Nephron (organoid): Measurements from ENCODE around the gene PAK1.

Experiments
- H3K27ac Mint-ChIP-seq, 3 experiments: 2 replicates each; pipeline ENCODE4 v1.8.0; 2020; ENCODE audit warnings: mixed read lengths in 3 of 3, mild to moderate bottlenecking in 2 of 3, moderate library complexity in 1 of 3
- H3K27me3 Mint-ChIP-seq: 2 replicates; pipeline ENCODE4 v1.8.0; 2021; ENCODE audit warnings: low read depth, mild to moderate bottlenecking, moderate library complexity, mixed read lengths
- H3K36me3 Mint-ChIP-seq: 2 replicates; pipeline ENCODE4 v1.8.0; 2020; ENCODE audit warnings: low read depth, mixed read lengths
- H3K4me1 Mint-ChIP-seq: 2 replicates; pipeline ENCODE4 v1.8.0; 2020; ENCODE audit warnings: mixed read lengths
- H3K4me3 Mint-ChIP-seq, 3 experiments: 2 replicates each; pipeline ENCODE4 v1.8.0; 2020; ENCODE audit warnings: mild to moderate bottlenecking in 3 of 3, mixed read lengths in 3 of 3, moderate library complexity in 2 of 3
- H3K9me3 Mint-ChIP-seq: 2 replicates; pipeline ENCODE4 v1.8.0; 2020; ENCODE audit warnings: mixed read lengths
- TF ChIP-seq, protein P1 (sequence below), 3 experiments: fragments of 200-600 bp; sonication (generic); IDR thresholded peaks; one replicate each; pipeline ENCODE4 v1.5.0; 2021; ENCODE audit warnings: antibody characterized with exemption in 3 of 3; ENCODE audit not compliant: unreplicated experiment in 3 of 3

Gene PAK1

DNA sequence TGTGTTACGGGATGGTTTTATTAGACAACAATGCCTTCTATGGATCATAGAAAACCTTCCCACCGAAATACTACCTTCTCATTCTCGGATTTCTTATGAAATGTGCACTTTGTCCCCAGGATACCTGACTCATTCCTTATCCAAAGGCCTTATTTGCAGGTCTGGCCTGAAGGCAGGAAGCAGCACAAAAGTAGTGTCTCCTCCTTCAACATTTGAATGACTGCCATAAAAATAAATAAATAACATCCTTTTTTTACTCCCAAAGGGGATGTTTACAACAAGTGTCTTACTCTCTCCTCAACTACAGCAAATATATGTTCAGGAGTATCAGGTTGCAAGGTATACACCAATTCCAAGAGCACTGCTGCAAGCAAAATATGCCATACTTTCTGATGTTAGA is 41.6 kb upstream of the PAK1 start:
- no peaks in the 10 kb centered on the region for H3K9me3 Mint-ChIP-seq
- no peak overlapping the region for H3K4me3 Mint-ChIP-seq
- H3K27ac Mint-ChIP-seq = no peak overlapping the region
- no peaks in the 10 kb centered on the region for H3K36me3 Mint-ChIP-seq
- TF ChIP-seq, protein P1, sequence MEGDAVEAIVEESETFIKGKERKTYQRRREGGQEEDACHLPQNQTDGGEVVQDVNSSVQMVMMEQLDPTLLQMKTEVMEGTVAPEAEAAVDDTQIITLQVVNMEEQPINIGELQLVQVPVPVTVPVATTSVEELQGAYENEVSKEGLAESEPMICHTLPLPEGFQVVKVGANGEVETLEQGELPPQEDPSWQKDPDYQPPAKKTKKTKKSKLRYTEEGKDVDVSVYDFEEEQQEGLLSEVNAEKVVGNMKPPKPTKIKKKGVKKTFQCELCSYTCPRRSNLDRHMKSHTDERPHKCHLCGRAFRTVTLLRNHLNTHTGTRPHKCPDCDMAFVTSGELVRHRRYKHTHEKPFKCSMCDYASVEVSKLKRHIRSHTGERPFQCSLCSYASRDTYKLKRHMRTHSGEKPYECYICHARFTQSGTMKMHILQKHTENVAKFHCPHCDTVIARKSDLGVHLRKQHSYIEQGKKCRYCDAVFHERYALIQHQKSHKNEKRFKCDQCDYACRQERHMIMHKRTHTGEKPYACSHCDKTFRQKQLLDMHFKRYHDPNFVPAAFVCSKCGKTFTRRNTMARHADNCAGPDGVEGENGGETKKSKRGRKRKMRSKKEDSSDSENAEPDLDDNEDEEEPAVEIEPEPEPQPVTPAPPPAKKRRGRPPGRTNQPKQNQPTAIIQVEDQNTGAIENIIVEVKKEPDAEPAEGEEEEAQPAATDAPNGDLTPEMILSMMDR (IDR thresholded peaks at IDR 0.05; ENCODE audit: unreplicated experiment in 3 of 3) = no peak
- H3K27me3 Mint-ChIP-seq = no peaks in the 10 kb centered on the region
- H3K4me1 Mint-ChIP-seq = no peaks in the 10 kb centered on the region

DNA sequence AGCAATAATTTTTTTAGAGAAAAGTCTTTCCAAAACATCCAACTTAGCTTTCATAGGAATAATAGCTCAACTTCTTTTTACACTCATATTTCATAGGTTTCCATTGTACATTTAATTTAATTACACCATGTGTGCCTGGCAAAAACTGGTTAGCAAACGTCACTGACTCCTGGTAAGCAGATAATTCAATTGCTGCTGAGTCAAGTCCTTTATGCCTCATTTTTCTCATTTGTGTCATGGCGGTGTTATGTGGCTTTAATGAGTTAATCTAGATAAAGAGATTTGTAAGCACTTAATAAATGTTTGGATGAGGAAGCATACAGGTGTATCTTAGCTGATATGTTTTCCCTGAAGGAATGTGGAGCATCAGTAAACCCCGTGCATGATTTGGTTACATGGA is 41.2 kb upstream of the PAK1 start:
- no peak overlapping the region for H3K27ac Mint-ChIP-seq
- H3K4me3 Mint-ChIP-seq = no peak overlapping the region
- TF ChIP-seq, protein P1 (IDR thresholded peaks at IDR 0.05; ENCODE audit: unreplicated experiment in 3 of 3) = no peak
- no peaks in the 10 kb centered on the region for H3K27me3 Mint-ChIP-seq
- H3K9me3 Mint-ChIP-seq = no peaks in the 10 kb centered on the region
- no peaks in the 10 kb centered on the region for H3K36me3 Mint-ChIP-seq
- H3K4me1 Mint-ChIP-seq = no peaks in the 10 kb centered on the region

DNA sequence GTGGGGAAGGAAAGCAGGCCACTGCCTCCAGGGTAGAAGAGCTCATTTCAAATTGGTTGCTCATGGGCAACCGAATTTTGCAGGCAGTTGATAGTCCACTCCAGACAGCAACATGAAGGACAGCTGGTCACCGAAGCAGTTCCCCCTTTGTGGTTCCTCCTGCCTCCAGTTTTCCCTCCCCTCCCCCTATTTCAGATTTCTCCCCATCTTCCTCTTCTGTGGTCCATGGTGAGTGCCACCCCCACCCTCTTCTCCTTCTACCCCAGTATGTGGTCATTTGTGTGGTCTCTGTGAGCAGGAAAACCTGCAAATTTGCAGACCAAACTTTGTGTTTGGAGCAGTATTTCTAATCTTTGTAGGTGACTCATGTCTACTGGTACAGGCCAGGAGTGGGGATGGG is 38.2 kb upstream of the PAK1 start:
- no peak overlapping the region for H3K4me3 Mint-ChIP-seq
- H3K27ac Mint-ChIP-seq = no peak overlapping the region
- no peaks in the 10 kb centered on the region for H3K36me3 Mint-ChIP-seq
- H3K9me3 Mint-ChIP-seq = no peaks in the 10 kb centered on the region
- TF ChIP-seq, protein P1 (IDR thresholded peaks at IDR 0.05; ENCODE audit: unreplicated experiment in 3 of 3) = no peak
- H3K27me3 Mint-ChIP-seq = no peaks in the 10 kb centered on the region
- H3K4me1 Mint-ChIP-seq = no peaks in the 10 kb centered on the region

DNA sequence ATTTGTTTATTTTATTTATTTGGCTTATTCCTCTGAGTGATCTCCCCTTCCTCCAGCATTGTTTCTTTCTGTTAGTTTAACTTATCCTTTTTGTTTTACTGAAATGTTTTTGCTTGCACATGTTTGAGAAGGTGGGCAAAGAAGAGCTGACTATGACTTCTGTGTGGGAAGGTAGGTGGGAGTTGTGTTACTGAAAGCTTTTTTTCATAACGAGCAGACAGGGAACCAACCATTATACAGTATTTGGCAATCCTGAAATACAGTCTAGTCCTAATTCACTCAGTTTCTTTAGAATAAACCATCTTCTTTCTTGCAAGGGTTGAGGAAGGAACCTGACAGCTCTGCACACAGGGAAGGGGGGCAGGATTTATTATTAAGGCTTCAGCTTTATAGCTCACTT is 37.0 kb upstream of the PAK1 start:
- no peak overlapping the region for H3K27ac Mint-ChIP-seq
- H3K4me1 Mint-ChIP-seq = peaks cover 4% of the 10 kb centered on the region
- no peaks in the 10 kb centered on the region for H3K27me3 Mint-ChIP-seq
- H3K4me3 Mint-ChIP-seq = no peak overlapping the region
- TF ChIP-seq, protein P1 (IDR thresholded peaks at IDR 0.05; ENCODE audit: unreplicated experiment in 3 of 3) = no peak
- no peaks in the 10 kb centered on the region for H3K9me3 Mint-ChIP-seq
- no peaks in the 10 kb centered on the region for H3K36me3 Mint-ChIP-seq

DNA sequence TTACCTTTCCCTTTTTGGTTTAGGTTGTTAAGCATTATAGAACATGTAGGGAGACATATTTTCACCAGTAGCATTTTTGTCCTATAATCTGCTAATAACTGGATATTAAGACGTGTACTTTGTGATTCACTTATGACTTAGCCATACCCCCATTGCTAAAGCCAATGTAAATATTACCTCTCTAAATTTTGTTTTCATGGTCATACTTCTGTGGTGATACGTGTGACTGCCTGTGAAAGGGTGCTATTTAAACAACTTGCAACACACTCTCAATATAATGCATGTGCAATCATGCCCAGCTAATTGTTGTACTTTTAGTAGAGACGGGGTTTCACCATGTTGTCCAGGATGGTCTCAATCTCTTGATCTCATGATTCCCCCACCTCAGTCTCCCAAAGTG is 36.2 kb upstream of the PAK1 start:
- H3K36me3 Mint-ChIP-seq = no peaks in the 10 kb centered on the region
- no peaks in the 10 kb centered on the region for H3K9me3 Mint-ChIP-seq
- H3K27me3 Mint-ChIP-seq = no peaks in the 10 kb centered on the region
- no peak overlapping the region for H3K27ac Mint-ChIP-seq
- H3K4me1 Mint-ChIP-seq = peaks cover 5% of the 10 kb centered on the region
- TF ChIP-seq, protein P1 (IDR thresholded peaks at IDR 0.05; ENCODE audit: unreplicated experiment in 3 of 3) = no peak
- H3K4me3 Mint-ChIP-seq = no peak overlapping the region

DNA sequence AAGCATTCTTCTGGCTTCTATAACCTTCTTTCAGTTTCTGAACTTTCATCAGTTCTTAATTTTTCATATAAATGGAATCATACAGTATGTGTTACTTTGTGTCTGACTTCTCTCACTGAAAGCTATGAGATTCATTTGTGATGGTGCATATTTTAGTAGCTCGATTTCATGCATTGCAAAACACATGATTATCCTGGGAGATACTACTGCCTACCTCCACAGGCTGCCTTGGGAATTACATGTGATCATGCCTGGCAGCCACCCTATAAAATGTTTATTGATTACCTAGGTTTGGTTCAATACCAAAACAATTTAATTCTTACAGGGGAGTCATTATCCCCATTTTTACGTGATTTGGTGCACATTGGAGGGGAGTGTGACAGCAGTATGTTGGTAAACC is 34.1 kb upstream of the PAK1 start:
- Mint-ChIP-seq H3K36me3 (no peaks in the 10 kb centered on the region), H3K27ac (no peak overlapping the region), H3K4me3 (no peak overlapping the region), H3K9me3 (no peaks in the 10 kb centered on the region), H3K4me1 (peaks cover 9% of the 10 kb centered on the region), H3K27me3 (no peaks in the 10 kb centered on the region)
- TF ChIP-seq, protein P1 (IDR thresholded peaks at IDR 0.05; ENCODE audit: unreplicated experiment in 3 of 3) = no peak
